GM21360 (cell line): ENCODE data around the gene GPR141.

Experiments
- ATAC-seq: cut with Tn5 transposase; IDR thresholded peaks from one replicate; pipeline ENCODE4 v1.9.1; 2021; ENCODE audit warnings: mild to moderate bottlenecking, moderate library complexity; ENCODE audit not compliant: unreplicated experiment

The GPR141 gene

DNA sequence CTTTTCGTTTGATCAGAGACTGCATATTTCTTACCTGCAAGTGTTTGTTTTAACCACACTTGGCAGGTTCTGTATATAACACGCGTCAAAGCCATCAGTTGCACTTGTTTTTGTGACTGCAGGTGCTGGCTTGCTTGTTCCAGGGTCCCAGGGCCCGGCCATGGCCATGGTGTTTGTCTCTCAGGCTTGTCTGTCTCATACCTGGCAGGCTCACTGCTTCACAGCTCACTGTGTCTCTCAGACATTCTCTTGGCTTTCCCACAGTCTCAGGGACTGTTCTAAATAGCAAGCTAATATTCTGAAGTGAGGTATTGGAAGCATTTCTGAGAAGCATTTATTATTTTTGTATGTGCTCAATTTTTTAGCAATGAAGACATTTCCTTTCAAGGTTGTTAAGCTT lies 46.9 kb downstream of the GPR141 start:
- no peak for ATAC-seq

DNA sequence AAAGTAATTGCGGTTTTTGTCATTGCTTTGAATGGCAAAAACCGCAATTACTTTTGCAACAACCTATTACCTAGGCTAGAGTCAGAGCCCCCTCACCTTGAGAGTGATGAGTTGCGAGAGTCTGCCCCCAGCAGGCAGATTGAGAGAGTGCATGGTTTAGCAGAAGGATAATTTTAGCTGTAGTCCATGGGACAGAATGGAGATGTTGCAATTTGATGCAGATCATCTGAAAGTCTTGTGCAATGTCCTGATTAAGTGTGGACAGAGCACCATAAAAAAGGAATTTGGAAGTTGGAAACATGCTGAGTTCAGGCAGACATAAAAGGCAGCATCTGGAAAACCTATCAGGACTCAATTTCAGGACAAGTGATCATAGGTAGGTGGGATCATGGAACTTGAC lies 48.7 kb downstream of the GPR141 start:
- ATAC-seq = peak; percentile 73

DNA sequence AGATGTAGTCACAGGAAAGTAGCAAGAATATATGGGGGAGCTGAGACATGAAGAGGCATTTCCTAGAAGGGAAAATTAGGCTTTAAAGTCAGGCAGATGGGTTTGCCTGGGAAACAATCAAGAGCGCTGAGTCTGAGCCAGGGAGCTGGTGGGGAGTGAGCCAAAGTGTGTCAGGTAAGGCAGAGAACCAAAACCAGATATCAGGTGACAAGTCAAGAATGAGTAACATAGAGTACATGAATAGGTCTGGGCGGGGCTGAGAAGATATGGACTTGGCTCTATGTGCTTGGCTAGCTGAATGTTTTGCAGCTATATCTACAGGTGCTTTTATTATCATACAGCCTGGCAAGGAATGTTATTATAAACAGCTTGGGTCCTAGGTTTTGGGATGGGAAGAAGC lies 49.3 kb downstream of the GPR141 start:
- ATAC-seq = no peak

DNA sequence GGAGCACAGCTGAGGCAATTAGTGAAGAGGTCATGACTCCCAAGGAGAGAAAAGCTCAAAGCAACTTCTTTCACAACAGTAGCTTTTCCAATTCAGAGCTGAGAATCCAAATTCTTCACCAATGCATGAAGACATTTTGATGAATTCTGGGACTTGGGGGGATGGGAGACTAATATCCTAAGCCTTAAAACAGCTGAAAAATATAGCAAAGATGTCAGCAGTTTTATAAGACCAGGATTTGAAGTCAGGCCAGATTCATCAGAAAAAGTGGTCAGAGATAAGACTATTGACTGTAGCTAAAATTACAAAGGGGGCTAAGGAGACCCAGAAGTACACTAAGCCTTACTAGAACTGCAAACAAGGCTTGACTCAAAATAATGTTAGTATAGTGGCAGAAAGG lies 51.6 kb downstream of the GPR141 start:
- no peak for ATAC-seq

DNA sequence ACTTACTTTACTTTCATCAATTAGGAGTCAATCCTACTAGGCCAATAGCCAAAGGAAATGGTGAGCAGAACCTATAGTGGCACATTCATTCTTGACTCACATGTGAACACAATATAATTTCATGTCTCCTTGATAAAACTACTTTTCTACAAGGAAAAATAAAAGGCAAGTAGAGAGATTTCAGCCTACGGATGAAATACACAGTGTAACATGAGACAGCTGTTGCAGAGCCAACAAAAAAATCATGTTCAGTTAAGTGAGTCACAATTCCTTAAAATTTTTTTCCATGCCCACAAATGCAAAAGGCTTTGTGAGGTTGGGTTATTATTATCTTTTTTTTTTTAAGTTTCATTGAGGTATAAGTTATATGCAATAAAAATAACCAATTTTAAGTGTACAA lies 54.8 kb downstream of the GPR141 start:
- no peak for ATAC-seq

DNA sequence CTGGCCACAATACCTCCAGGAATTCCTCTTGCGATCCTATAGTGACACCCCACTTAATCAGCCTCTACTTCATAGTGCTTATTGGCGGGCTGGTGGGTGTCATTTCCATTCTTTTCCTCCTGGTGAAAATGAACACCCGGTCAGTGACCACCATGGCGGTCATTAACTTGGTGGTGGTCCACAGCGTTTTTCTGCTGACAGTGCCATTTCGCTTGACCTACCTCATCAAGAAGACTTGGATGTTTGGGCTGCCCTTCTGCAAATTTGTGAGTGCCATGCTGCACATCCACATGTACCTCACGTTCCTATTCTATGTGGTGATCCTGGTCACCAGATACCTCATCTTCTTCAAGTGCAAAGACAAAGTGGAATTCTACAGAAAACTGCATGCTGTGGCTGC lies 56.8 kb downstream of the GPR141 start:
- ATAC-seq = no peak

DNA sequence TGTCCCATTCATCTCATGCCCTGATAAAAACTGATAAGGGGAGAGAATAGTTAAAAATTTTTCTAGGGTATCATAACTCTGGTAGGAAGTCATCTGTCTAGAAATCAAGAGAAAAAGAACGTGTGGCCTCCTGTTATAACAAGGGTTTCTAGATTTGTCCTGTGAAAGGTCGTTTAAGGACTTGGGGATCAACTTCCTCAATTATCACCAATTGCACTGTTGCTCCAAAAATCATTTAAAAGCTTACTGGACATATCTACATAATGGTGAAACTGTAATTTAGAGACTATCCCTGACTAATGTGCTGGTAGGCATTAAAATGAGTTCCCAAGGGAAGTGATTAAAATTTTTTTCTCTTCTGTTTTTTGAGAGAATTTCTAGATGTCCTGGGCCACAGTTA lies 58.2 kb downstream of the GPR141 start:
- ATAC-seq = no peak

DNA sequence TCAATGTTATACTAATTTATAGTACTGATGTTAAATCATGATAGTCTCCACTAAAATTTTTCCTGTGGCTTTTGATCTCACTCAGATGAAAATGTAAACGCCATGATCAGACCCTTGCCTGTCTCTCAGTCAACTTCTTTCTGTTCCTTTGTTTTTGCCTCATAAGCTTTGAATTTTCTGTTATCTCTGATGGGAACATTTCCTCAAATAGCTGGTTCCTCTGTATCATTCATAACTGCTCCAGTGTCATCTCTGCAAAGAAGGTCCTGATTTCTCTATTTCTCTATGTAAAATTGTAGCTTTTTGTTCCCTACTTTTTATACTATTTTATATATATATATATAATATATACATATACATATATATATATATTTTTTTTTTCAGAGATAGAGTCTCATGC lies 67.5 kb downstream of the GPR141 start:
- ATAC-seq = no peak

DNA sequence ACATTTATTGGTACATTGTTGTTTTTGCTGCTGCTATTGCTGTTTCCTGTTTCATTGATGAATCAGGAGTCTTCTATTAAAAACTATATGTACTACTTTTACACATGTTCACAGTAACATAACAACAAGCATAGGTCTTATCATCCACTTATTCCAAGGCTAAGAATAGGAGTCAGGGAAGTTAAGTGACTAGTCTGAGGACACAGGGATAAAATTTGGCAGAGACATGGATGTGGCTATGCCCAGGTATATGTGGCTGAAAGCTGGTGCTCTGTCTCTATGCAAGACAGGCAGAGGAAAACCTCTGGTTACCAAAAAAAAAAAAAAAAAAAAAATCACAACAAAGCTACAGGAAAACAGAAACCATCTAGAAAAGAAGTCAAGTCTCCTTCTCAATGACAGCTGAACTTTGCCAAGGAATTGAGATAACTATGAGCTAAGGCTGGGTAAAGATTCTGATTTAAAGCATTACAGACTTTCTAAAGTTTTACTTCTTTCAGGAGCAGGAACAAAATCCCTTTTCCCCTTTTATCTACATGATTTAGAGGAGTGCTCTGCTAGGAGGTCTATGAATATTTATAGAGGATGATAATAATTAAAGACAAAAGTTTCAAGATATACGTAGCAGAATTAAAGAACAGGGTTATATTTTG lies 70.0 kb downstream of the GPR141 start:
- no peak for ATAC-seq

DNA sequence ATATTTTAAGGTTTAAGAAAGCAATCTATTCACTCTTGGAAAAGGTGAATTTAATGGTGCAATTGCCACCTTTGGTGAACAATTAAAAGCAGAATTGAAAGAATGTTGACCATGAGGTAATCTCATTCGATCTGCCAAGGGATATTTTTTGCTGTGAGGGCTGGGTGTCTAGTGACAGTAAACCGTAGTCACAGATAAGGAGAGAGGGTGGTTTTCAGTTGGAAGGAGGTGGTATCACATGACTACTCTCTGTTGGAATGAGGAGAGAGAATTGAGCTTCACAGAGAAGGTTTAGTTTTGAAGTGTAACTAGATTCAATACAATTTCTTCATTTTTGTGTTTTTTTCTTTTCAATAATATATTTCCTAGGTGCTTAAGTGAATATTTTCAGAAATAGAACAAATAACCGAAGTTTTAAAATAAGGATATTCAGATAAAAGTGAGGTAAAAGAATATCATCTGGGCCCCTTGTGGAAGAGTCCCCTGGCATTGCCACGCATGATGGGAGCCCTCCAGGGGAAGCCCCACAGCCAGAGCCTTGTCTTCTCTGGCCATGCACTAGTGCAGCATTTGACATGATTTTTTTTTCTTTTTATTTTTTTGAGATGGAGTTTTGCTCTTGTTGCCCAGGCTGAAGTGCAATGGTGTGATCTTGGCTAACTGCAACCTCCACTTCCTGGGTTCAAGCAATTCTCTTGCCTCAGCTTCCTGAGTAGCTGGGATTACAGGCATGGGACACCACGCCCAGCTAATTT lies 73.4 kb downstream of the GPR141 start:
- no peak for ATAC-seq

DNA sequence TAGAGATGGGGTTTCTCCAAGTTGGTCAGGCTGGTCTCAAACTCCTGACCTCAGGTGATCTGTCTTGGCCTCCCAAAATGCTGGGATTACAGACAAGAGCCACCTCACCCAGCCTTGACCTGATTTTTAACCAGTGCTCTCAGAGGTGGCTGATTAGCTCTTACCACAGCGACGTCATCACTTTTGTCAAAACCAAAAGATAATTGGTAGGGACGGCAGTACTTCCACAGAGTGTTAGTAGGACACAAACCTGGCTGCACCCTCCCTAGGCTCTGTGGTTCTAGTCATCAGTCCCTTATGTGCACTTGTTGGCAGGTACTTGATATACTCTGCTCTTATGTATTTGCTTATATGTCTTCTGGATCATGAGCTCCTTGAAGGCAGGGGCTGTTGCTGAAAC lies 74.0 kb downstream of the GPR141 start:
- no peak for ATAC-seq

DNA sequence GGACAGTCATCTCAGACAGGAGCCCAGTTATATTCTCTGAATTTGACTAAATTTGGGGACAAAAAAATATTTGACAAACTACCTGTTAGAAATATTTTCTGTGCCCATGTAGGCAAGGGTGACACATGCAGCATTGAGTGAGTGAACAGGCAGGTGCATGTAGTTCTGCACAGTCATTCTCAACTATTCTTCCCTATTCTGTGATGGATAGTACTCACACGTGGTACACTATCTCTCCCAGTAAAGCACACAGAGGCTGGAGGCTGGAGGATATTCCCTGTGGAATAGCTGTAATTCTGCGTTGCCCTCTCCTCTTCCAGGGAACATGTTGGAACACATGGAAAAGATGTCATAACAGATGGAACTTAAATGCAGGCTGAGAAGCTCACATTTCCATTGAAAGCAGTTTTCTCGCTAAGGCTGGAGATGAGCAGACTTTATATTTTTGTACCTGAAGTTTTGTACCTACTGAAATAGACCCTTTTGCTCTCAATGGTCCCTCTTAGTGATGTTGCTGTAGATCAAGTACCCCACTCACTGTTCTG lies 75.0 kb downstream of the GPR141 start:
- no peak for ATAC-seq

DNA sequence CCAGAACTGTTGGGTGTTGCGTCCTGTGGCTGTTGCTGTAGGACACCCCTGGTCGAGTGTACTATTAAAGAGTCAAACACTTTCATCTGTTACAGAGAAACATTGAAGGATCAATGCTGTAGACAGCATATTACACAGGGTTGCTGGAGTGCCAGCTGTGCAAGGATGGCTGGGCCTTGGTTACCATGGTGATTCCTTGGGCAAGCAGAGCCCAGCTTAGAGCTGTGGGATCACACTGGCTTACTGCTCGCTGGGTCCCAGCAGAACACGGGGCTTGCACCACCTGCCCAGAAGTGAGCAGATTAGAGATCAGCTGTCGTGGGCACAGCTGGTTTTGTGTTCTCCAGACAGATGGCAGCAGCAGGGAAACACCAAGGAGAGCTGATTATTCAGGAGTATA lies 76.0 kb downstream of the GPR141 start:
- no peak for ATAC-seq

DNA sequence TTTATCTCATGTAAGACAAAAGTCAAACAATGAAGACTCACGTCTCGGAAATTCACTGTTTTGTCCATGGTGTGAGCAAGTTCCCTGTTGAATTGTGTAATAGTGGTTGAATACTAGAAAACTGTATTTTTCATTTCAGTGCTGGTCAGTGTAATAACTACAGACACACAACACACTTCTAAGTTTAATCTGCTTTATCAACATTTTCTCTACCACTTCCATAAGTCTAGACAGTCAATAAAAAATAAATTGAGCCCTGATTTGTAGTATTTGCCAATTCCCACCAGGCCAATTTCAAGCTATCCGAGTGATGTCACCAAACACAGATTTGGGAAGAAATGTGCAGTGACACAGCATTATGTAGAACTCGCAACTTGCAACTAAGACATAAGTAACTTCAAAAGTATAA lies 81.9 kb downstream of the GPR141 start:
- no peak for ATAC-seq

DNA sequence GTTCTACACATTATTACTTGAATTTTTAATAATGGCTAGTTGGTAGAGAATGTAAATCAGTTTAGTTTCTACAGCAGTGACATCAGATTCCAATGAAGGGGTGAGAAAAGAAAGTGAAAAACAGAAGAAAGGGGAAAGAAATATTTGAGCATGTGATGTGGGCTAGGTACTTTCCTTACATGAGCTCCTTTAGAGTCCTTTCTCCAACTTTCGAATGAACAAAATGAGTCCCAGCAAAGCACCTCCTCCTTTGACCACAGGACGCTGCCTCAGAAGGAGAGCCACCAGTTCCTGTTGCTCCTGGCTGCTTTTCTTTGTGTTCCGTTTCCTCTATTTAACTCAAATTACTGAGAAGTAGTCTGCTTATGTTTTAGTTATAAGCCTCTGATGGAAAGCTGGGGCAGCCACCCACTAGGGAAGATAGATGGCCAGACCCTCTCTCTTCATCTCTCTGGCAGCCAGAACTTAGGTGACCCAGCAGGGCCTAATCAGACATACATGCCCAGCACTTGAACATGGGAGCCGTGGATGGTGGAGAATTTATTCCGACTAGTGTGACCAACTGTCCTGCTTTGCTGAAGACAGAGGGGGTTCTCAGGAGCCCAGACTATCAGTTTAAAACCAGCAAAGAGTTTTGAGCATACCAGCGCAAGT lies 82.4 kb downstream of the GPR141 start:
- peak; percentile 97 for ATAC-seq

DNA sequence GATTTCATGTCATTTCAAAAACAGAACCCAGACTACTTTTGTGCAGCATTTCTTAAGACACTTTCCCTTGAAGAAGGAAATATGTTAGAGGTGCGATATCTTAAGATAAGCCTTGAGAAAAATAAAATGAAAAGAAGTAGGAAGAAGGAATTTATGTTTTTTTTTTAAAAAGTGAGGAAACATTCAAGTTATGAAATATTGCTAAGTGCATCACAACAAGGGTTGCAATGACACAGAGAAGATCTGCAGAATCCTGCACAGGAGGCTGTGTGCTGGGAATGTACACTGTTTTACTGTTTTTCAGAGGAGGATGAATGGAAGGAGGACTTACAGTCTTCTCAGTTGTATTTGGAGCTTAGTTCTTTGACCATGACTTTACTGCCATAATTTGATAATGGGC lies 85.0 kb downstream of the GPR141 start:
- no peak for ATAC-seq

DNA sequence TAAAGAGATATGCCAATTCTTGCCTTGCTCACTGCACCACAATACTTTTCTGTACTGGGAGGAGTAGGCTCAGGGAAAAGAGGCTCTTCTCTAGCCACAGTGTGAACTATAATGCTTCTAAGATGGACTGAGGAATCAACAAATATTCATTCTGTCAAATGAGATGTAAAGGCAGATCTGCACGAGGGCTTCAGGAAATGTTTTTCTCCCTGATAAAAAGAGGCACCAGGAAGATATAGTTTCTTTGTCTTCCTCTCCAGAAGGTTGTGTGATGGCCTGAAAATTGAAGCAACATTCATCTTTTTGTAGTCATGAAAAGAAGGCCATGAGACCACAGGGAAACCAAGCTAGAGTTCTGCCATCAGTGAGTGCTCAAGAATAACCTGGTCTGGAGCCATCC lies 85.7 kb downstream of the GPR141 start:
- no peak for ATAC-seq

DNA sequence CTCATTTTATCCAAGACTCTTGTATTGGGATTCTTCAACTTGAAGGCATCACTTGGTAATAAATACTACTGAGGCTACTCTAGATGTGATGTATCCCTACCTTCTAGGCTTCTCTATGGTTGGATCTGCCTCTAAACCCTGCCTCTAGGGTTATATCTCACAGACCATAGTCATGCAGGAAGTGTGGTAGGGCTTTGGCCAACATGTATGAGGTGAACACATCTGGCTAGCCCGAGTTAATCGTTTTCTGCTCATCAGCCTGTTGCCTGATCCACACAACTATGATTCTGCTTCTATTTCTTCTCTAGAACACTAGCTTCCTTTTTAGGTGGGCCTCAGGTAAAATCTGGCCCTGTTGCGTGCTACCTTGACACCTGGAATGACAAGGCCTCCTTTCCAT lies 86.2 kb downstream of the GPR141 start:
- ATAC-seq = no peak

DNA sequence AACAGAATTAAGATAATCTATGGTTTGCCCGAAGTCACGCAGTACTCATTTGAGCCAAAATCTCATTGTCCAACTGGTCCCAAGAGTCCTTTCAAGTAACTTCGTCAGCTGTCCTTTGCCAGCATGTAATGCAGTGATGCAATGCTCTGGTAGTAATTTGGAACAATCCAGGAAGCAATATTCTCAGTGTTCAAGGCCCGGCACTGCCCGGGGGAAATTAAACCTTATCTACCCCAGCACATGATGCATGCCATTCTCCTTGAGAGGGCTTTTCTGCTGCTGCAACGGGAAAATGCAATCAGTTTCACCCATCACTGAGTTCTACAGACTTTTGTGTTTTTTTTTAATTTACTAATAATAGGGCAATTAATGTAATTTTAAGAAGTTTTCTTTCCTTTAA lies 87.3 kb downstream of the GPR141 start:
- ATAC-seq = no peak

DNA sequence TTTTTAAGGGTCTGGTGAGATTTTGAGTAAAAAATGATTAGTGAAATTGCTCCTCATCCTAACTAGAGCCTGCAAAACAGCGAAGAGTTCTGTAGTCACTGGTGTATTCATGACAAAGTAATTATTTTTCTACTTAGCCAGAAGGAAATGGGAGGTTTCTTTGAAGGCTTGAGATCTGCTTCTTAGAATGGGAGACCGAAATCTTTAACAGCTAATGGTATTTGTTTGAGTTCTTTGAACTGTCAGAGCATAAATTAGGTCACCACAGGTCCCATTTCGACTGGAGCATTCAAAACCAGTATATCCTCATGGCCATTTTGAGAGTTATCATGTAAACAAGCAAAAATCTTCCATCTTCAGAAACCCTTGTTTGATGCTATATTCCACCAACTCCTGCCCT lies 87.8 kb downstream of the GPR141 start:
- no peak for ATAC-seq

DNA sequence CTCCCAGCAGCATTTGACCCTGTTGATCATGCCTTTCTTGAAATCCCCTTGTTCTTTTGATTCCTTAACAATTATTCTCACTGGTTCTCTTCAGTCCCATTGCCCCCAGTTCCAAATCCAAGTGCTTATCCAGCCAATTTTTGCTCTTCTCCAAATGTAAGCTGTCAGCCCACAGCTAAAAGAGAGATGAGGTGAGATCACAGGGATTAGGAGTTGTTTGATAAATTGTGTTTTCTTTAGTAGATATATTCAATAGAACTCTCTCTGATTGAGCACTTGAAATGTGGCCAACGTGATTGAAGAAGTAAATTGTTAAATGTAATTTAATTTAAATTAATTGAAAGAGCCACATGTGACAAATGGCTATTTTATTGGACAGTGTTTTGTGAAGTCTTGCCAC lies 88.2 kb downstream of the GPR141 start:
- no peak for ATAC-seq

DNA sequence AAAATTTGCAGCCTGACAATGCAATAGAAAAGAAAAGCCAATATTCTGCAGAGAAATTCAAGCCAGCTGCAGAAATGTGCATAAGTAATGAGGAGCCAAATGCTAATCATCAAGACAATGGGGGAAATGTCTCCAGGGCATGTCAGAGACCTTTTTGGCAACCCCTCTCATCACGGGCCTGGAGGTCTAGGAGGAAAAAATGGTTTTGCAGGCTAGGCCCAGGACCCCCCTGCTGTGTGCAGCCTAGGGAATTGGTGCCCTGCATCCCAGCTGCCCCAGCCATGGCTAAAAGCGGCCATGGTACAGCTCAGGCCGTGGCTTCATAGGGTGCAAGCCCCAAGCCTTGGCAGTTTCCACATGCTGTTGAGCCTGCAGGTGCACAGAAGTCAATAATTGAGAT lies 92.4 kb downstream of the GPR141 start:
- ATAC-seq = no peak
